Epithelial cell of proximal tubule (primary cell): ENCODE measurements around the gene CCNYL1. TPM values are rescaled to one million over a fixed set of nuclear protein-coding genes. Genes with fewer than 3 reads are reported as not detected.
"Not testable (repeated sequence)": the region's sequence is repeated elsewhere in the genome, so short reads cannot be mapped to it uniquely, and the experiment has no call there.

ENCODE experiments used
- DNase-seq: peaks from one replicate; pipeline ENCODE4 v3.0.0-alpha.2; 2011; ENCODE audit warnings: low read depth
- H3K4me3 ChIP-seq: 2 replicates; pipeline ENCODE4 v1.5.1; 2011; ENCODE audit warnings: low read depth, mild to moderate bottlenecking, low read length
- total RNA-seq: library from RNA; depleted of rRNA; stranded (reverse); fragments of >200 nt; gene quantifications from 2 replicates; pipeline ENCODE4 v1.2.3, GENCODE V29; 2015
- TF ChIP-seq, protein P1 (sequence below): conservative IDR thresholded peaks from 2 replicates; pipeline ENCODE4 v1.5.1; 2012; ENCODE audit warnings: low read depth, mild to moderate bottlenecking, low read length

The CCNYL1 gene
- total RNA-seq, 1 donor from 2014 or later, result 20.5 TPM

DNA sequence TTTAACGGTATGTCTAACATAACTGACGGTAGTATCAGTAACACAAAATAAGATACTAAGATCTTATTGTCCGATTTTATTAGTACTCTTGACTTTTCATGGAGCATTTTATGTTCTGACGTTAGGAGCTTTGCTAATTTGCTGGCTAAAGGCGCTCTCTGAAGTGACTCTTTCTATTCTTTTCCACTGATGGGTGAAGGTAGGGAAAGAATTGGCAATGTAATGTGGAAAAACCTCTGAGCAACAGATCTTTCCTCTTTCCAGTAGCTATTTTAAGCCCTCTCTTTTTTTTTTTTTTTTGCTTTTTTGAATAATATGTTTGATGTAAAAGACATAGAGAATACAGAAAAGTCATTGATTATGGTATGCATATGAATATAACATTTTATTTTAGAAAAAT, 4.6 kb downstream of the CCNYL1 start:
- no peak overlapping the region for H3K4me3 ChIP-seq
- DNase-seq, result no peak
- TF ChIP-seq, protein P1, sequence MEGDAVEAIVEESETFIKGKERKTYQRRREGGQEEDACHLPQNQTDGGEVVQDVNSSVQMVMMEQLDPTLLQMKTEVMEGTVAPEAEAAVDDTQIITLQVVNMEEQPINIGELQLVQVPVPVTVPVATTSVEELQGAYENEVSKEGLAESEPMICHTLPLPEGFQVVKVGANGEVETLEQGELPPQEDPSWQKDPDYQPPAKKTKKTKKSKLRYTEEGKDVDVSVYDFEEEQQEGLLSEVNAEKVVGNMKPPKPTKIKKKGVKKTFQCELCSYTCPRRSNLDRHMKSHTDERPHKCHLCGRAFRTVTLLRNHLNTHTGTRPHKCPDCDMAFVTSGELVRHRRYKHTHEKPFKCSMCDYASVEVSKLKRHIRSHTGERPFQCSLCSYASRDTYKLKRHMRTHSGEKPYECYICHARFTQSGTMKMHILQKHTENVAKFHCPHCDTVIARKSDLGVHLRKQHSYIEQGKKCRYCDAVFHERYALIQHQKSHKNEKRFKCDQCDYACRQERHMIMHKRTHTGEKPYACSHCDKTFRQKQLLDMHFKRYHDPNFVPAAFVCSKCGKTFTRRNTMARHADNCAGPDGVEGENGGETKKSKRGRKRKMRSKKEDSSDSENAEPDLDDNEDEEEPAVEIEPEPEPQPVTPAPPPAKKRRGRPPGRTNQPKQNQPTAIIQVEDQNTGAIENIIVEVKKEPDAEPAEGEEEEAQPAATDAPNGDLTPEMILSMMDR, result no peak

DNA sequence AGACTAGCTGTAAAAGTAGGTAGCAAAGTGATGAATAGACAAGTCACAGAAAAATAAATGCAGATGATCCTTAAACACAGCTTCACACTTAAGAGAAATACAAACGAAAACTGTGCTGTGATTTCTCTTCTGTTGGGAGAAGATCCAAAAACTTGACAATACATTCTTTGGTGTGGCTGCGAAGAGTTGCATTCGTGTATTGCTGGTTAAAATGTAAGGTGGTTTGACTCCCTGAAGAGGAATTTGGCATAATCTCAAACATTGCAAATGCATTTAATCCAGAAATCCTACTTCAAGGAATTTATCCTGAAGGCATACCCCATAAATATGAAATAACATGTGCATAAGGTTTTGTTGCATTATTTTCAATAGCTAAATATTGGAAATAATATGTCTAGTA, 7.1 kb downstream of the CCNYL1 start:
- TF ChIP-seq, protein P1, result no peak
- no peak overlapping the region for H3K4me3 ChIP-seq
- no peak for DNase-seq

DNA sequence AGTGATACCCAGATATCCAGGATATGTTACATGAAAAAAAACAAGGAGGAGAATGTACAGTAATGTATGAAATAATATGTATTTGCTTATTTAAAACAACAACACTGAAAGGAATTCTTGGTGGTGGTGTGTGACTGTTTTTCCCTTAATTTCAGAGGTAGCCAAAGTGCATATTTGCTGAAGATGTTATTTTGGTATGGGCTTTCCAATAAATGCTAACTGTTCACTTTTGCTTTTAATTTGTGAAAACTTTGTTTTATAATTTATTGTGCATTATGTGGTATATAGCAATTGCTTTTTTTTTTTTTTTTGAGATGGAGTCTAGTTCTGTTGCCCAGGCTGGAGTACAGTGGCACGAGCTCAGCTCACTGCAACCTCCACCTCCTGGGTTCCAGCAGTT, 7.6 kb downstream of the CCNYL1 start:
- DNase-seq, result no peak
- H3K4me3 ChIP-seq, result no peak overlapping the region
- TF ChIP-seq, protein P1, result no peak

DNA sequence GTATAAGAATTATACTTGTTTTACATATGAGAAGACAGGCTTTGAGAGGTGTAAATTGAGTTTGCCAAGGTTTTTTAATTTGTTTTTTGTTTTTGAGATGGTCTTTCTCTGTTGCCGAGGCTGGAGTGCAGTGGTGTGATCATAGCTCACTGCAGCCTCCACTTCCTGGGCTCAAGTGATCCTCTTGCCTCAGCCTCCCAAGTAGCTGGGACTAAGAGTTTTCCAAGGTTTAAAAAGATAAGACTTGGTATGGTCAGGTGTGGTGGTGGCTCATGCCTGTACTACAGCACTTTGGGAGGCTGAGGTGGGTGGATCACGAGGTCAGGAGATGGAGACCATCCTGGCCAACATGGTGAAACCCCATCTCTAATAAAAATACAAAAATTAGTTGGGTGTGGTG, 8.2 kb downstream of the CCNYL1 start:
- DNase-seq, H3K4me3 ChIP-seq: not testable (repeated sequence)

DNA sequence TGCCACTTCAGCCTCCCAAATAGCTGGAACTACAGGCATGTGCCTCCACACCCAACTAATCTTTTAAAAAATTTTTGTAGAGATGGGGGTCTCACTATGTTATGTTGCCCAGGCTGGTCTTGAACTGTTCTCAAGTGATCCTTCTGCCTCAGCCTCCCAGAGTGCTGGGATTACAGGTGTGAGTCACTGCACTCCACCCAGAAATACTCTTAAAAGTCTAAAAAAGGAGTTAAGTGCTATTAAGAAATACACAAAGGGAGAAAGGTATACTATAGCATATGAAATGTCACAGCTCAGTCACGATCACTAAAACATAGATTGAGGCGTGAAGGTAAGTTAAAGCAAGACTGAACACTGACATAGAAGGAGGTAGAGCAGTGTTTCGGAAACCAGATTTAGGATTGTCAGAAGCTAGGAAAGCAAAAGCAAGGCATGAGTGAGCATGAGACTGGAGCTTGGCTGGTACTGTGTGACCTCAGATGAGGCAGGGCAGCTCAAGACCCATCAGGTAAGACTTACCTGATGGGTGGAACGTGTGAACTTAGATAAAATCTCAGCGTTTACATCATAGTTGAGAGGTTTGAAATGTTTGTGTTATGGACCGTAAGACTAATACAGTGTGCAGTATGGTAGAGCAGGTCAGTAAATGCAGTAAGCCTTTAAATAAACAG, 9.2 kb downstream of the CCNYL1 start:
- DNase-seq, result no peak
- no peak overlapping the region for H3K4me3 ChIP-seq
- TF ChIP-seq, protein P1, result no peak

DNA sequence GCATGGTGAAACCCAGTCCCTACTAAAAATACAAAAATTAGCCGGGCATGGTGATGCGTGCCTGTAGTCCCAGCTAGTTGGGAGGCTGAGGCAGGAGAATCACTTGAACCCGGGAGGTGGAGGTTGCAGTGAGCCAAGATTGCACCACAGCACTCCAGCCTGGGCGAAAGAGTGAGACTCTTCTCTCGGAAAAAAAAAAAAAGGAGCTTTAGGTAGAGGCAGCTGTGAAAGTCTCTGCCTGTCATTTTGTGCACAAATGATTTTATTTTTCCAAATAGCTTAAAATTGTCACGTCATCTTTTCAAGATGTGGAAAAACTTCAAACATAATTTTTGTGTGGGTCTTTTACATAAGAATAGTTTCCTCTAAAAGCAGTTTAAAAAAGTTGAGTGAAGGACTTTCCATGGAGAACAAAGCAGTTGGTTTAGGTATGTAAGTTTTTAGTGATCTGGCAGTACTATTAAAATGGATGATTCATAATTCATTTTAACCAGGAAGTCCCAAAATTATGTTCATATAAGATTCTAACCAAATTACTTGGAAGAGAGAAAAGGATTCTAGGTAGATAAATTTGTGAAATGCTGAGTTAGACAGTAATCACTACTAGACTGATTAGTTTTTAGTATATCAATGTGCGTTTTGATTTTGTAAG, 11.5 kb downstream of the CCNYL1 start:
- no peak overlapping the region for H3K4me3 ChIP-seq
- no peak for DNase-seq
- TF ChIP-seq, protein P1, result no peak

DNA sequence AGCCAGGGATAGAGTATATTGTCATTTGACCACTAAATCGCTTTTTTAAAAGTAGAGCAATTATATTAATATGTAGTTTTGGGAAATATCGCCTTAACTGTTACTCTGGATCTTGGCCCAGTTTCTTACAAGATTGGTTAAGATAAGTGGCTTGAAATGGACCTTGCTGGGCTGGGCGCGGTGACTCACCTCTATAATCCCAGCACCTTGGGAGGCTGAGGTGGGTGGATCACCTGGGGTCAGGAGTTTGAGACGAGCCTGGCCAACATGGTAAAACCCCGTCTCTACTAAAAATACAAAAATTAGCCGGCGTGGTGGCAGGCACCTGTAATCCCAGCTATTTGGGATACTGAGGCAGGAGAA, 12.0 kb downstream of the CCNYL1 start:
- DNase-seq, H3K4me3 ChIP-seq: not testable (repeated sequence)

DNA sequence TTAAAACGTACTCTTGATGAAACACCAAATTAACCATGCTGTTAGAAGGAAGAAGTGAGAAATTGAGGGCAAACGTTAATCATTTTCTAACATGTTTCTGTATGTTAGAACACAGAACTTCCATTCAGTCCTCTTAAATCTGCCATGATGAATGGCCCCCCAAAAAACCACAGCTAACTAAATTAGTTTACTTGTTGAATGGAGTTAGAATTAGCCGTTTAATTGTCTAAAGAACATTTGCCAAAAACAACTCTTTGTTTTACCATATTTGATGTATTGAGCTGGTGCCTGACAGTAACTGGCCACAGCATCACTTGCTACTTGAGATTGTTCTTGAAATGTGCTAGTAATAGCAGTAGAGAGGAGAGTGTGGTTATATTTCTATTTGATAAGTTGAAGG, 12.7 kb downstream of the CCNYL1 start:
- H3K4me3 ChIP-seq, result no peak overlapping the region
- DNase-seq, result no peak
- TF ChIP-seq, protein P1, result no peak
